Astrocyte of the hippocampus (primary cell): Measurements from ENCODE around the gene MUSK.
"Not testable (repeated sequence)": the region's sequence is repeated elsewhere in the genome, so short reads cannot be mapped to it uniquely, and the experiment has no call there.

Experiments
- DNase-seq: peaks from one replicate; pipeline ENCODE4 v3.0.0; 2011; ENCODE audit warnings: low read depth, low spot score

Gene MUSK

GRCh38 chr9:110808599-110808980 is 140.0 kb downstream of the MUSK start:
- DNase-seq, result no peak

GRCh38 chr9:110809038-110809595 is 140.5 kb downstream of the MUSK start:
- DNase-seq, result no peak

GRCh38 chr9:110810262-110810976 is 141.8 kb downstream of the MUSK start:
- DNase-seq, result no peak

GRCh38 chr9:110812886-110813285 is 144.3 kb downstream of the MUSK start:
- no peak for DNase-seq

GRCh38 chr9:110814159-110814558 is 145.6 kb downstream of the MUSK start:
- DNase-seq, result no peak

GRCh38 chr9:110815361-110815760 is 146.8 kb downstream of the MUSK start:
- no peak for DNase-seq

GRCh38 chr9:110820381-110820780 is 151.8 kb downstream of the MUSK start:
- DNase-seq, result no peak

GRCh38 chr9:110821064-110821463 is 152.5 kb downstream of the MUSK start:
- no peak for DNase-seq

- DNase-seq, result not testable (repeated sequence)
These were observed 156.5 kb downstream of the MUSK start for GRCh38 chr9:110825129-110825528.

- DNase-seq, result no peak
These were observed 157.4 kb downstream of the MUSK start for GRCh38 chr9:110825950-110826349.

- DNase-seq, result not testable (repeated sequence)
These were observed 157.8 kb downstream of the MUSK start for GRCh38 chr9:110826400-110826799.

- peak; percentile 84 for DNase-seq
These were observed 159.7 kb downstream of the MUSK start for GRCh38 chr9:110828264-110828663.

- no peak for DNase-seq
These were observed 161.9 kb downstream of the MUSK start for GRCh38 chr9:110830495-110830894.

GRCh38 chr9:110832926-110833325 is 164.3 kb downstream of the MUSK start:
- no peak for DNase-seq

GRCh38 chr9:110835404-110835803 is 166.8 kb downstream of the MUSK start:
- peak; percentile 88 for DNase-seq

GRCh38 chr9:110835859-110836271 is 167.3 kb downstream of the MUSK start:
- DNase-seq, result peak; percentile 60

GRCh38 chr9:110837401-110838005 is 168.9 kb downstream of the MUSK start:
- DNase-seq, result no peak

- peak; percentile 37 for DNase-seq
These were observed 173.6 kb downstream of the MUSK start for GRCh38 chr9:110842169-110842568.

GRCh38 chr9:110842986-110843385 is 174.4 kb downstream of the MUSK start:
- DNase-seq, result peak; percentile 6

- DNase-seq, result no peak
These were observed 175.5 kb downstream of the MUSK start for GRCh38 chr9:110844121-110844520.

GRCh38 chr9:110846215-110846614 is 177.6 kb downstream of the MUSK start:
- no peak for DNase-seq

- no peak for DNase-seq
These were observed 179.1 kb downstream of the MUSK start for GRCh38 chr9:110847671-110848070.
